IMR-90 (cell line): ENCODE measurements around the gene ADARB2. TPM values are rescaled to one million over a fixed set of nuclear protein-coding genes. Genes with fewer than 3 reads are reported as not detected.

Experiments
- ATAC-seq: fragments of 200-7000 bp; cut with Tn5 transposase; 2 replicates; pipeline ENCODE4 v1.9.1; 2020; ENCODE audit warnings: low read depth, mild to moderate bottlenecking, moderate library complexity
- BruUV-seq: library from RNA; stranded (reverse); fragments of 400-500 nt; replicated peaks from 2 replicates; lab custom pipeline; 2021; lab: Mats Ljungman, UMichigan
- CTCF ChIA-PET: fragments of 300-600 bp; formaldehyde crosslinking; extraction: SDS; loops from one replicate; lab custom pipeline; 2021; ENCODE audit warnings: antibody characterized with exemption; lab: Yijun Ruan, JAX
- POLR2A ChIA-PET: fragments of 300-600 bp; sonication (Branson Sonifier 250); formaldehyde crosslinking; loops from one replicate; lab custom pipeline; 2022; ENCODE audit warnings: antibody characterized with exemption; ENCODE audit not compliant: unreplicated experiment; lab: Charles Lee
- DNase-seq: peaks from one replicate; pipeline ENCODE4 v3.0.0; 2013
- H2AFZ ChIP-seq: replicated peaks from 2 replicates; pipeline ENCODE3; 2013; ENCODE audit warnings: low read length, mild to moderate bottlenecking; ENCODE audit not compliant: poor library complexity
- H2AK5ac ChIP-seq: 2 replicates; pipeline ENCODE4 v1.6.1; 2013; ENCODE audit warnings: low read depth, low read length, inconsistent platforms
- H2AK9ac ChIP-seq: replicated peaks from 2 replicates; pipeline ENCODE3; 2013; ENCODE audit warnings: mild to moderate bottlenecking, low read depth, low read length, moderate library complexity; ENCODE audit not compliant: poor library complexity
- H2BK120ac ChIP-seq: 2 replicates; pipeline ENCODE4 v1.6.1; 2013; ENCODE audit warnings: low read depth, low read length, inconsistent platforms
- H2BK15ac ChIP-seq: 3 replicates; pipeline ENCODE4 v1.6.1; 2013; ENCODE audit warnings: low read depth, low read length, inconsistent platforms
- H2BK20ac ChIP-seq: 2 replicates; pipeline ENCODE4 v1.6.1; 2013; ENCODE audit warnings: low read depth, mild to moderate bottlenecking, inconsistent platforms, low read length, moderate library complexity
- H2BK5ac ChIP-seq: 2 replicates; pipeline ENCODE4 v1.6.1; 2013; ENCODE audit warnings: mild to moderate bottlenecking, low read depth, low read length, inconsistent platforms; ENCODE audit not compliant: poor library complexity, severe bottlenecking
- H3K14ac ChIP-seq: replicated peaks from 2 replicates; pipeline ENCODE4 v1.6.1; 2013; ENCODE audit warnings: low read depth, low read length, inconsistent platforms
- H3K18ac ChIP-seq: 2 replicates; pipeline ENCODE4 v1.6.1; 2013; ENCODE audit warnings: low read depth, low read length, control low read depth
- H3K23ac ChIP-seq: 2 replicates; pipeline ENCODE4 v1.6.1; 2013; ENCODE audit warnings: low read depth, low read length, inconsistent platforms
- H3K27ac ChIP-seq: 2 replicates; pipeline ENCODE4 v1.5.1; 2013; ENCODE audit warnings: mild to moderate bottlenecking, control low read depth, low read length; ENCODE audit not compliant: insufficient read depth
- H3K27me3 ChIP-seq: 2 replicates; pipeline ENCODE4 v1.6.1; 2013; ENCODE audit warnings: low read length; ENCODE audit not compliant: control insufficient read depth, insufficient read depth
- H3K36me3 ChIP-seq: 2 replicates; pipeline ENCODE4 v1.6.1; 2013; ENCODE audit warnings: low read length, mixed read lengths; ENCODE audit not compliant: control insufficient read depth, insufficient read depth
- H3K4ac ChIP-seq: 2 replicates; pipeline ENCODE4 v1.6.1; 2013; ENCODE audit warnings: low read depth, low read length, inconsistent platforms
- H3K4me1 ChIP-seq: 2 replicates; pipeline ENCODE4 v1.6.1; 2013; ENCODE audit warnings: low read length, mixed read lengths; ENCODE audit not compliant: control insufficient read depth, insufficient read depth
- H3K4me2 ChIP-seq: 2 replicates; pipeline ENCODE4 v1.6.1; 2013; ENCODE audit warnings: low read depth, mild to moderate bottlenecking, control low read depth, low read length, moderate library complexity
- H3K4me3 ChIP-seq: 2 replicates; pipeline ENCODE4 v1.5.1; 2013; ENCODE audit warnings: low read depth, mild to moderate bottlenecking, control low read depth, low read length, moderate library complexity; ENCODE audit not compliant: insufficient read depth
- H3K56ac ChIP-seq: 2 replicates; pipeline ENCODE4 v1.6.1; 2013; ENCODE audit warnings: low read length, inconsistent platforms; ENCODE audit not compliant: insufficient read depth; ENCODE audit errors: extremely low read depth
- H3K79me1 ChIP-seq, 2 experiments: 2 replicates each; pipeline ENCODE4 v1.6.1; 2013; ENCODE audit warnings: low read length in 2 of 2, inconsistent platforms in 1 of 2, low read depth in 1 of 2
- H3K9ac ChIP-seq: 2 replicates; pipeline ENCODE4 v1.6.1; 2013; ENCODE audit warnings: low read depth, low read length, control low read depth
- H3K9me1 ChIP-seq: 2 replicates; pipeline ENCODE4 v1.6.1; 2013; ENCODE audit warnings: low read length, inconsistent platforms; ENCODE audit not compliant: insufficient read depth
- H3K9me3 ChIP-seq: 2 replicates; pipeline ENCODE4 v1.6.1; 2013; ENCODE audit warnings: low read length; ENCODE audit not compliant: control insufficient read depth, insufficient read depth
- H4K20me1 ChIP-seq: 2 replicates; pipeline ENCODE4 v1.6.1; 2013; ENCODE audit warnings: low read length, inconsistent platforms; ENCODE audit not compliant: insufficient read depth
- H4K5ac ChIP-seq: 2 replicates; pipeline ENCODE4 v1.6.1; 2013; ENCODE audit warnings: mild to moderate bottlenecking, low read depth, low read length, control low read depth
- H4K8ac ChIP-seq, 2 experiments: 2 replicates each; pipeline ENCODE4 v1.6.1; 2013; ENCODE audit warnings: low read depth in 2 of 2, low read length in 2 of 2, control low read depth in 1 of 2, inconsistent platforms in 1 of 2
- H4K91ac ChIP-seq: 2 replicates; pipeline ENCODE4 v1.6.1; 2013; ENCODE audit warnings: low read depth, low read length, inconsistent platforms; ENCODE audit not compliant: insufficient read depth
- CEBPB ChIP-seq: IDR thresholded peaks from 2 replicates; pipeline ENCODE4 v1.6.1; 2012; ENCODE audit warnings: low read depth, low read length, improper control_type of control experiment
- CHD1 ChIP-seq: IDR thresholded peaks from 2 replicates; pipeline ENCODE4 v1.6.1; 2012; ENCODE audit warnings: low read depth, low read length, improper control_type of control experiment
- ELK1 ChIP-seq: fragments of 150-350 bp; IDR thresholded peaks from 2 replicates; pipeline ENCODE4 v1.6.1; 2016; ENCODE audit warnings: low read depth, mild to moderate bottlenecking, low read length, moderate library complexity, borderline replicate concordance
- NFE2L2 ChIP-seq: fragments of 150-350 bp; IDR thresholded peaks from 2 replicates; pipeline ENCODE4 v1.6.1; 2016; ENCODE audit warnings: low read depth, mild to moderate bottlenecking, low read length
- RAD21 ChIP-seq: IDR thresholded peaks from 2 replicates; pipeline ENCODE4 v1.6.1; 2012; ENCODE audit warnings: low read length, improper control_type of control experiment
- RCOR1 ChIP-seq: IDR thresholded peaks from 2 replicates; pipeline ENCODE4 v1.6.1; 2012; ENCODE audit warnings: mild to moderate bottlenecking, low read length, improper control_type of control experiment; ENCODE audit not compliant: insufficient replicate concordance
- SMC3 ChIP-seq: fragments of 150-350 bp; IDR thresholded peaks from 2 replicates; pipeline ENCODE4 v1.6.1; 2016; ENCODE audit warnings: low read depth, mild to moderate bottlenecking, antibody characterized with exemption, low read length, moderate library complexity
- USF2 ChIP-seq: fragments of 150-350 bp; IDR thresholded peaks from 2 replicates; pipeline ENCODE4 v1.6.1; 2017; ENCODE audit warnings: mild to moderate bottlenecking, antibody characterized with exemption, low read length, low read depth
- whole genome bisulfite sequencing, 2 experiments: methylation state at CpG; one replicate each; pipeline versions ENCODE4 v1.1.5 to v1.1.7; 2013; ENCODE audit warnings: missing lambda C conversion rate in 2 of 2; ENCODE audit not compliant: insufficient read length in 1 of 2; ENCODE audit errors: extremely low coverage in 2 of 2; 5-methylcytosine and 5-hydroxymethylcytosine counted together
- dilution Hi-C: fragments of 300-500 bp; cut with HindIII; formaldehyde crosslinking; loops from one replicate; pipeline ENCODE4 v1.14.3; 2018; ENCODE audit warnings: low sequenced_read_pairs; ENCODE audit not compliant: unreplicated experiment
- in situ Hi-C: fragments of 300-500 bp; cut with MboI; formaldehyde crosslinking; loops from 3 replicates; pipeline ENCODE4 v1.14.3; 2019; ENCODE audit warnings: low sequenced_read_pairs, inconsistent platforms, mixed read lengths
- intact Hi-C: fragments of 100-400 bp; cut with micrococcal nuclease; formaldehyde crosslinking; loops from 2 replicates; pipeline ENCODE4 v1.10.0; 2022
- polyA plus RNA-seq, 3 experiments: library from polyadenylated mRNA; depleted of rRNA; stranded (reverse); fragments of >200 nt; gene quantifications; 2 replicates each; pipeline ENCODE4 v1.2.3, GENCODE V29; 2012; ENCODE audit warnings: low replicate concordance in 1 of 3
- total RNA-seq: library from RNA; depleted of rRNA; stranded (reverse); fragments of >200 nt; gene quantifications from 2 replicates; pipeline ENCODE4 v1.2.3, GENCODE V29; 2012

The ADARB2 gene
- total and polyA plus RNA-seq, 2 of the 4 experiments (the other 2 are of a cell fraction) = not detected

GRCh38 chr10:1422275-1422674, 315.1 kb downstream of the ADARB2 start:
- H3K79me1 ChIP-seq = no peaks in the 10 kb centered on the region
- no CpG with 5 or more reads among the region's 8 CpGs for WGBS, 2 experiments
- dilution Hi-C loops = no loop called here
- CTCF ChIA-PET = no interaction called here
- intact Hi-C loops = no loop called here
- no peak overlapping the region for H3K18ac ChIP-seq
- H2BK5ac ChIP-seq = no peak overlapping the region
- H3K27ac ChIP-seq = no peak overlapping the region
- H3K14ac ChIP-seq = no peak overlapping the region
- H4K5ac ChIP-seq = no peak overlapping the region
- H4K91ac ChIP-seq = no peak overlapping the region
- no peak for ATAC-seq
- no peak overlapping the region for H3K4me2 ChIP-seq
- POLR2A ChIA-PET = no interaction called here
- no peak overlapping the region for H2BK120ac ChIP-seq
- peaks cover 43% of the 10 kb centered on the region for H3K9me3 ChIP-seq
- no peak for DNase-seq
- H4K20me1 ChIP-seq = no peaks in the 10 kb centered on the region
- in situ Hi-C loops = no loop called here
- H3K9ac ChIP-seq = no peak overlapping the region
- no peak overlapping the region for H3K23ac ChIP-seq
- no peak overlapping the region for H3K4me3 ChIP-seq
- H2BK15ac ChIP-seq = no peak overlapping the region
- H3K4me1 ChIP-seq = no peaks in the 10 kb centered on the region
- H2AK9ac ChIP-seq = no peak overlapping the region
- no TSS peak for BruUV-seq
- no peak overlapping the region for H2AK5ac ChIP-seq
- no peak overlapping the region for H3K56ac ChIP-seq
- no peak overlapping the region for H4K8ac ChIP-seq
- H3K4ac ChIP-seq = no peak overlapping the region
- no peak overlapping the region for H2AFZ ChIP-seq
- no peaks in the 10 kb centered on the region for H3K36me3 ChIP-seq
- H3K27me3 ChIP-seq = no peaks in the 10 kb centered on the region
- no peaks in the 10 kb centered on the region for H3K9me1 ChIP-seq
- TF ChIP-seq NFE2L2 = no peak
- TF ChIP-seq RAD21 = no peak
- no peak for TF ChIP-seq CHD1
- no peak for TF ChIP-seq RCOR1
- TF ChIP-seq CEBPB = no peak
- TF ChIP-seq SMC3 = no peak
- TF ChIP-seq ELK1 = no peak
- no peak for TF ChIP-seq USF2
- no peak overlapping the region for H2BK20ac ChIP-seq
